ENCODE results near the gene FAM89A. TPM values are rescaled to one million over a fixed set of nuclear protein-coding genes. Genes with fewer than 3 reads are reported as not detected.

FAM89A gene
- total RNA-seq, 1 experiment from 2014 or later = 23.6 TPM

GRCh38 chr1:230985711-230986110 is 54.3 kb downstream of the FAM89A start:
- RAD21 ChIA-PET (ENCODE audit: low non-redundant PET in 1 of 2, low total read pairs in 2 of 2, uncharacterized antibody in 2 of 2, unreplicated experiment in 2 of 2) = no interaction called here
- peaks cover 2 to 8% of the 10 kb centered on the region in 2 experiments; a peak in 2 of 4 replicates for H3K36me3 ChIP-seq (ENCODE audit: control insufficient read depth in 1 of 2, insufficient read depth in 2 of 2, low read length in 2 of 2)

More at GRCh38 chr1:230985711-230986110, 54.3 kb downstream of the FAM89A start:
- BruUV-seq (replicated peaks) = no TSS peak
- Histone ChIP-seq H3K9ac (ENCODE audit: low read length) (no peak overlapping the region), H3K4me1 (ENCODE audit: control insufficient read depth in 1 of 2, insufficient read depth in 2 of 2, low read length in 2 of 2) (no peaks in the 10 kb centered on the region), H3K4me2 (ENCODE audit: low read length) (no peak overlapping the region), H3K79me2 (ENCODE audit: insufficient read depth, low read length) (peaks cover 24% of the 10 kb centered on the region), H2AFZ (ENCODE audit: low read depth, low read length, poor library complexity, severe bottlenecking) (no peak overlapping the region), H3K27ac (ENCODE audit: low read depth, low read length) (no peak overlapping the region), H3K4me3 (replicated peaks in 1 of 2; ENCODE audit: low read depth in 1 of 2, low read length in 2 of 2) (no peak overlapping the region), H3K27me3 (ENCODE audit: insufficient read depth, low read length) (no peaks in the 10 kb centered on the region), H3K9me2 (ENCODE audit: insufficient read depth) (no peaks in the 10 kb centered on the region), H3K9me3 (ENCODE audit: control insufficient read depth in 1 of 2, insufficient read depth in 1 of 2, low read depth in 1 of 2, low read length in 2 of 2) (no peaks in the 10 kb centered on the region), H4K20me1 (ENCODE audit: insufficient read depth) (0 out of 2 replicates have a peak, but pooled peaks cover 3% of the 10 kb centered on the region)
- ChIA-PET POLR2A (no interaction called here), CTCF (no interaction called here)
- intact Hi-C loops (cut with micrococcal nuclease) = no loop called here
- TF ChIP-seq SIN3A (IDR thresholded peaks at IDR 0.05; ENCODE audit: low read depth) = no peak
- no peak for TF ChIP-seq ZNF274 (IDR thresholded peaks at IDR 0.05; ENCODE audit: low read depth, low read length)
- no peak for TF ChIP-seq CBX3 (IDR thresholded peaks at IDR 0.05; ENCODE audit: low read depth)
- TF ChIP-seq SRF (IDR thresholded peaks at IDR 0.05; ENCODE audit: low read depth) = no peak
- TF ChIP-seq ZFX (IDR thresholded peaks at IDR 0.05) = no peak
- TF ChIP-seq ELF1 (IDR thresholded peaks at IDR 0.05; ENCODE audit: borderline replicate concordance, low read depth) = no peak
- no peak for TF ChIP-seq EZH2phosphoT487 (IDR thresholded peaks at IDR 0.05; ENCODE audit: borderline replicate concordance)
- TF ChIP-seq EGR1 (IDR thresholded peaks at IDR 0.05; ENCODE audit: low read depth) = no peak
- TF ChIP-seq JUND (IDR thresholded peaks at IDR 0.05) = no peak
- no peak for TF ChIP-seq MAX (IDR thresholded peaks at IDR 0.05)
- TF ChIP-seq, protein P1, sequence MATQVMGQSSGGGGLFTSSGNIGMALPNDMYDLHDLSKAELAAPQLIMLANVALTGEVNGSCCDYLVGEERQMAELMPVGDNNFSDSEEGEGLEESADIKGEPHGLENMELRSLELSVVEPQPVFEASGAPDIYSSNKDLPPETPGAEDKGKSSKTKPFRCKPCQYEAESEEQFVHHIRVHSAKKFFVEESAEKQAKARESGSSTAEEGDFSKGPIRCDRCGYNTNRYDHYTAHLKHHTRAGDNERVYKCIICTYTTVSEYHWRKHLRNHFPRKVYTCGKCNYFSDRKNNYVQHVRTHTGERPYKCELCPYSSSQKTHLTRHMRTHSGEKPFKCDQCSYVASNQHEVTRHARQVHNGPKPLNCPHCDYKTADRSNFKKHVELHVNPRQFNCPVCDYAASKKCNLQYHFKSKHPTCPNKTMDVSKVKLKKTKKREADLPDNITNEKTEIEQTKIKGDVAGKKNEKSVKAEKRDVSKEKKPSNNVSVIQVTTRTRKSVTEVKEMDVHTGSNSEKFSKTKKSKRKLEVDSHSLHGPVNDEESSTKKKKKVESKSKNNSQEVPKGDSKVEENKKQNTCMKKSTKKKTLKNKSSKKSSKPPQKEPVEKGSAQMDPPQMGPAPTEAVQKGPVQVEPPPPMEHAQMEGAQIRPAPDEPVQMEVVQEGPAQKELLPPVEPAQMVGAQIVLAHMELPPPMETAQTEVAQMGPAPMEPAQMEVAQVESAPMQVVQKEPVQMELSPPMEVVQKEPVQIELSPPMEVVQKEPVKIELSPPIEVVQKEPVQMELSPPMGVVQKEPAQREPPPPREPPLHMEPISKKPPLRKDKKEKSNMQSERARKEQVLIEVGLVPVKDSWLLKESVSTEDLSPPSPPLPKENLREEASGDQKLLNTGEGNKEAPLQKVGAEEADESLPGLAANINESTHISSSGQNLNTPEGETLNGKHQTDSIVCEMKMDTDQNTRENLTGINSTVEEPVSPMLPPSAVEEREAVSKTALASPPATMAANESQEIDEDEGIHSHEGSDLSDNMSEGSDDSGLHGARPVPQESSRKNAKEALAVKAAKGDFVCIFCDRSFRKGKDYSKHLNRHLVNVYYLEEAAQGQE (IDR thresholded peaks at IDR 0.05; ENCODE audit: low read depth) = no peak
- no peak for TF ChIP-seq POLR2AphosphoS5 (IDR thresholded peaks at IDR 0.05; ENCODE audit: low read depth, low read length)
- TF ChIP-seq RAD21 (IDR thresholded peaks at IDR 0.05; ENCODE audit: low read depth) = no peak
- no peak for TF ChIP-seq POLR2A (IDR thresholded peaks at IDR 0.05; ENCODE audit: borderline replicate concordance, extremely low read depth, insufficient read depth, insufficient read length)
- no peak for TF ChIP-seq FOSL1 (IDR thresholded peaks at IDR 0.05; ENCODE audit: low read depth)
- TF ChIP-seq SP1 (IDR thresholded peaks at IDR 0.05; ENCODE audit: low read depth) = no peak
- TF ChIP-seq, protein P2, sequence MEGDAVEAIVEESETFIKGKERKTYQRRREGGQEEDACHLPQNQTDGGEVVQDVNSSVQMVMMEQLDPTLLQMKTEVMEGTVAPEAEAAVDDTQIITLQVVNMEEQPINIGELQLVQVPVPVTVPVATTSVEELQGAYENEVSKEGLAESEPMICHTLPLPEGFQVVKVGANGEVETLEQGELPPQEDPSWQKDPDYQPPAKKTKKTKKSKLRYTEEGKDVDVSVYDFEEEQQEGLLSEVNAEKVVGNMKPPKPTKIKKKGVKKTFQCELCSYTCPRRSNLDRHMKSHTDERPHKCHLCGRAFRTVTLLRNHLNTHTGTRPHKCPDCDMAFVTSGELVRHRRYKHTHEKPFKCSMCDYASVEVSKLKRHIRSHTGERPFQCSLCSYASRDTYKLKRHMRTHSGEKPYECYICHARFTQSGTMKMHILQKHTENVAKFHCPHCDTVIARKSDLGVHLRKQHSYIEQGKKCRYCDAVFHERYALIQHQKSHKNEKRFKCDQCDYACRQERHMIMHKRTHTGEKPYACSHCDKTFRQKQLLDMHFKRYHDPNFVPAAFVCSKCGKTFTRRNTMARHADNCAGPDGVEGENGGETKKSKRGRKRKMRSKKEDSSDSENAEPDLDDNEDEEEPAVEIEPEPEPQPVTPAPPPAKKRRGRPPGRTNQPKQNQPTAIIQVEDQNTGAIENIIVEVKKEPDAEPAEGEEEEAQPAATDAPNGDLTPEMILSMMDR (IDR thresholded peaks at IDR 0.05 in 2 of 3, conservative IDR thresholded peaks at IDR 0.05 in 1 of 3; ENCODE audit: borderline replicate concordance in 1 of 3, insufficient read depth in 1 of 3, low read depth in 2 of 3, low read length in 2 of 3) = no peak
- TF ChIP-seq, protein P3, sequence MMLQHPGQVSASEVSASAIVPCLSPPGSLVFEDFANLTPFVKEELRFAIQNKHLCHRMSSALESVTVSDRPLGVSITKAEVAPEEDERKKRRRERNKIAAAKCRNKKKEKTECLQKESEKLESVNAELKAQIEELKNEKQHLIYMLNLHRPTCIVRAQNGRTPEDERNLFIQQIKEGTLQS (IDR thresholded peaks at IDR 0.05) = no peak
- TF ChIP-seq YY1 (IDR thresholded peaks at IDR 0.05; ENCODE audit: extremely low read depth, insufficient replicate concordance, low read depth, low read length) = no peak
- DNase-seq (ENCODE audit: low read depth, low spot score) = no peak
- no peak for ATAC-seq

All from HCT116 (cell line).